B cell (primary cell): ENCODE results near the gene CPEB3. TPM values are rescaled to one million over a fixed set of nuclear protein-coding genes. Genes with fewer than 3 reads are reported as not detected.

Source experiments
- ATAC-seq: fragments of 200-7000 bp; cut with Tn5 transposase; one replicate; pipeline ENCODE4 v1.10.0; 2021; ENCODE audit warnings: low read depth, mild to moderate bottlenecking, moderate number of reproducible peaks, moderate library complexity
- CTCF ChIA-PET: fragments of 350-600 bp; sonication (Branson Sonifier 250); formaldehyde crosslinking; loops from one replicate; lab custom pipeline; 2021; ENCODE audit warnings: antibody characterized with exemption, inconsistent platforms; lab: Charles Lee
- POLR2A ChIA-PET: fragments of 350-600 bp; sonication (Branson Sonifier 250); formaldehyde crosslinking; loops from one replicate; lab custom pipeline; 2021; ENCODE audit warnings: antibody characterized with exemption; lab: Charles Lee
- DNase-seq: peaks from one replicate; pipeline ENCODE4 v3.0.0; 2013
- H2AFZ ChIP-seq: 2 replicates; pipeline ENCODE4 v1.6.1; 2012; ENCODE audit warnings: mild to moderate bottlenecking, low read depth, low read length; ENCODE audit not compliant: insufficient read depth, poor library complexity, severe bottlenecking
- H3K27ac ChIP-seq, 2 donors: 1 replicate in 1 of 2; 2 replicates in 1 of 2; pipeline ENCODE4 v1.5.1; 2012 to 2013; ENCODE audit warnings: low read length in 2 of 2, mild to moderate bottlenecking in 2 of 2, moderate library complexity in 1 of 2
- H3K27me3 ChIP-seq, 4 experiments: fragments of 200-600 bp in 1 of 4; sonication (generic) in 1 of 4; replicated peaks in 1 of 4; 1 replicate in 2 of 4; 2 replicates in 2 of 4; pipeline versions ENCODE4 v1.6.1 to v1.7.0; 2013 to 2016; ENCODE audit warnings: low read length in 3 of 4, mild to moderate bottlenecking in 2 of 4, mixed read lengths in 1 of 4, moderate library complexity in 1 of 4; ENCODE audit not compliant: insufficient read depth in 4 of 4, control insufficient read depth in 3 of 4; ENCODE audit errors: control extremely low read depth in 1 of 4
- H3K36me3 ChIP-seq, 2 experiments: replicated peaks in 1 of 2; 1 replicate in 1 of 2; 2 replicates in 1 of 2; pipeline versions ENCODE4 v1.6.1 to v1.7.1; 2013; ENCODE audit warnings: low read length in 1 of 2; ENCODE audit not compliant: insufficient read depth in 2 of 2, control insufficient read depth in 1 of 2; ENCODE audit errors: control extremely low read depth in 1 of 2, extremely low read depth in 1 of 2
- H3K4me1 ChIP-seq, 2 donors: fragments of 200-600 bp in 1 of 2; sonication (generic) in 1 of 2; 1 replicate in 1 of 2; 2 replicates in 1 of 2; pipeline versions ENCODE4 v1.5.1 to v1.6.1; 2013 to 2017; ENCODE audit warnings: low read length in 2 of 2; ENCODE audit not compliant: control insufficient read depth in 2 of 2, insufficient read depth in 2 of 2
- H3K4me2 ChIP-seq: replicated peaks from 2 replicates; pipeline ENCODE3; 2012; ENCODE audit warnings: mild to moderate bottlenecking, low read depth, low read length; ENCODE audit not compliant: poor library complexity, severe bottlenecking
- H3K4me3 ChIP-seq, 5 experiments: fragments of 200-600 bp in 1 of 5; sonication (generic) in 1 of 5; 1 replicate in 3 of 5; 2 replicates in 2 of 5; pipeline versions ENCODE4 v1.5.1 to v1.7.0; 2011 to 2016; ENCODE audit warnings: low read length in 4 of 5, mild to moderate bottlenecking in 4 of 5, low read depth in 2 of 5, control low read depth in 1 of 5, moderate library complexity in 1 of 5; ENCODE audit not compliant: insufficient read depth in 1 of 5; ENCODE audit errors: control extremely low read depth in 1 of 5, extremely low read depth in 1 of 5
- H3K79me2 ChIP-seq: fragments of 200-600 bp; sonication (generic); one replicate; pipeline ENCODE4 v1.6.0; 2016; ENCODE audit warnings: low read length; ENCODE audit not compliant: control insufficient read depth, insufficient read depth
- H3K9ac ChIP-seq: fragments of 200-600 bp; sonication (generic); 2 replicates; pipeline ENCODE4 v1.6.1; 2017; ENCODE audit warnings: mild to moderate bottlenecking, low read length, moderate library complexity
- H3K9me3 ChIP-seq, 3 donors: one replicate each; pipeline versions ENCODE4 v1.6.1 to v1.7.1; 2013; ENCODE audit warnings: low read length in 2 of 3; ENCODE audit not compliant: control insufficient read depth in 2 of 3, insufficient read depth in 1 of 3; ENCODE audit errors: control extremely low read depth in 1 of 3
- H4K20me1 ChIP-seq: 2 replicates; pipeline ENCODE4 v1.6.0; 2012; ENCODE audit warnings: mild to moderate bottlenecking, low read length; ENCODE audit not compliant: insufficient read depth, control insufficient read depth, poor library complexity, severe bottlenecking
- H3K27ac Mint-ChIP-seq: one replicate; pipeline ENCODE4 v1.8.0; 2021; ENCODE audit warnings: mixed read lengths
- H3K27me3 Mint-ChIP-seq: one replicate; pipeline ENCODE4 v1.8.0; 2021; ENCODE audit warnings: mixed read lengths
- H3K4me1 Mint-ChIP-seq: one replicate; pipeline ENCODE4 v1.8.0; 2021; ENCODE audit warnings: mixed read lengths
- H3K4me3 Mint-ChIP-seq: one replicate; pipeline ENCODE4 v1.8.0; 2021; ENCODE audit warnings: mixed read lengths
- H3K9me3 Mint-ChIP-seq: one replicate; pipeline ENCODE4 v1.8.0; 2022; ENCODE audit warnings: mixed read lengths; ENCODE audit not compliant: insufficient read depth
- EZH2 ChIP-seq: IDR thresholded peaks from 2 replicates; pipeline ENCODE4 v1.6.1; 2012; ENCODE audit warnings: borderline replicate concordance, low read depth, mild to moderate bottlenecking, moderate library complexity, low read length; ENCODE audit not compliant: insufficient read depth, poor library complexity, severe bottlenecking
- WGBS: methylation state at CpG from one replicate; pipeline ENCODE4 v1.1.5; 2013; ENCODE audit warnings: missing lambda C conversion rate; ENCODE audit not compliant: insufficient coverage; 5-methylcytosine and 5-hydroxymethylcytosine counted together
- intact Hi-C: fragments of 100-400 bp; cut with micrococcal nuclease; formaldehyde crosslinking; loops from one replicate; pipeline ENCODE4 v1.10.0; 2022
- polyA plus RNA-seq: library from polyadenylated mRNA; depleted of rRNA; stranded (reverse); fragments of >200 nt; gene quantifications from 2 replicates; pipeline ENCODE4 v1.2.3, GENCODE V29; 2012
- total RNA-seq, 2 donors: library from RNA; stranded (reverse); fragments of 120-200 nt in 1 of 2; gene quantifications; 1 replicate in 1 of 2; 2 replicates in 1 of 2; pipeline versions ENCODE4 v1.2.3 to v1.2.4, GENCODE V29; 2013 to 2022
- TF ChIP-seq, protein P1 (sequence below): fragments of 200-600 bp; IDR thresholded peaks from one replicate; pipeline ENCODE4 v1.8.0; 2022; ENCODE audit warnings: antibody characterized with exemption, mild to moderate bottlenecking

The CPEB3 gene
- total and polyA plus RNA-seq, 2 donors (not counting 1 experiment from before 2014, with no cell fraction given), result 1.6 to 6.7 TPM

GRCh38 chr10:92265687-92266258 lies 25.1 kb downstream of the CPEB3 start:
- Mint-ChIP-seq H3K4me3 (no peak overlapping the region), H3K27ac (peak overlapping the region; percentile 8), H3K4me1 (peaks cover 13% of the 10 kb centered on the region), H3K9me3 (no peaks in the 10 kb centered on the region), H3K27me3 (no peaks in the 10 kb centered on the region)
- Histone ChIP-seq H3K9me3 (no peaks in the 10 kb centered on the region), H3K36me3 (peaks cover 0 to 2% of the 10 kb centered on the region in 2 experiments), H3K9ac (no peak overlapping the region), H3K4me1 (peaks cover 0 to 6% of the 10 kb centered on the region in 2 donors), H4K20me1 (no peaks in the 10 kb centered on the region), H3K4me2 (no peak overlapping the region), H3K79me2 (peaks cover 9% of the 10 kb centered on the region), H2AFZ (no peak overlapping the region), H3K27me3 (no peaks in the 10 kb centered on the region), H3K27ac (no peak overlapping the region), H3K4me3 (no peak overlapping the region)
- TF ChIP-seq, protein P1, sequence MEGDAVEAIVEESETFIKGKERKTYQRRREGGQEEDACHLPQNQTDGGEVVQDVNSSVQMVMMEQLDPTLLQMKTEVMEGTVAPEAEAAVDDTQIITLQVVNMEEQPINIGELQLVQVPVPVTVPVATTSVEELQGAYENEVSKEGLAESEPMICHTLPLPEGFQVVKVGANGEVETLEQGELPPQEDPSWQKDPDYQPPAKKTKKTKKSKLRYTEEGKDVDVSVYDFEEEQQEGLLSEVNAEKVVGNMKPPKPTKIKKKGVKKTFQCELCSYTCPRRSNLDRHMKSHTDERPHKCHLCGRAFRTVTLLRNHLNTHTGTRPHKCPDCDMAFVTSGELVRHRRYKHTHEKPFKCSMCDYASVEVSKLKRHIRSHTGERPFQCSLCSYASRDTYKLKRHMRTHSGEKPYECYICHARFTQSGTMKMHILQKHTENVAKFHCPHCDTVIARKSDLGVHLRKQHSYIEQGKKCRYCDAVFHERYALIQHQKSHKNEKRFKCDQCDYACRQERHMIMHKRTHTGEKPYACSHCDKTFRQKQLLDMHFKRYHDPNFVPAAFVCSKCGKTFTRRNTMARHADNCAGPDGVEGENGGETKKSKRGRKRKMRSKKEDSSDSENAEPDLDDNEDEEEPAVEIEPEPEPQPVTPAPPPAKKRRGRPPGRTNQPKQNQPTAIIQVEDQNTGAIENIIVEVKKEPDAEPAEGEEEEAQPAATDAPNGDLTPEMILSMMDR, result no peak
- TF ChIP-seq EZH2, result no peak
- ChIA-PET CTCF (no interaction called here), POLR2A (no interaction called here)
- no CpG with 5 or more reads among the region's 2 CpGs for WGBS
- intact Hi-C loops, result no loop called here
- DNase-seq (peak; percentile 20), ATAC-seq (no peak)

GRCh38 chr10:92264249-92264648 lies 26.6 kb downstream of the CPEB3 start:
- H3K4me1 ChIP-seq, result peaks cover 0 to 6% of the 10 kb centered on the region in 2 donors
- CTCF ChIA-PET, result no interaction called here
- no peak overlapping the region for H2AFZ ChIP-seq
- Mint-ChIP-seq H3K9me3 (no peaks in the 10 kb centered on the region), H3K4me1 (peaks cover 13% of the 10 kb centered on the region), H3K27me3 (no peaks in the 10 kb centered on the region), H3K4me3 (no peak overlapping the region), H3K27ac (no peak overlapping the region)
- no peak for DNase-seq
- no peak overlapping the region for H3K4me2 ChIP-seq
- H3K36me3 ChIP-seq, result peaks cover 0 to 2% of the 10 kb centered on the region in 2 experiments
- POLR2A ChIA-PET, result no interaction called here
- TF ChIP-seq, protein P1, result no peak
- TF ChIP-seq EZH2, result no peak
- no CpG with 5 or more reads among the region's 2 CpGs for WGBS
- no peak overlapping the region for H3K27ac ChIP-seq
- H3K9ac ChIP-seq, result no peak overlapping the region
- no peaks in the 10 kb centered on the region for H3K9me3 ChIP-seq
- no peaks in the 10 kb centered on the region for H3K27me3 ChIP-seq
- intact Hi-C loops, result no loop called here
- ATAC-seq, result no peak
- H3K4me3 ChIP-seq, result no peak overlapping the region
- H3K79me2 ChIP-seq, result peaks cover 9% of the 10 kb centered on the region
- H4K20me1 ChIP-seq, result no peaks in the 10 kb centered on the region
